MM.1S (cell line): Measurements from ENCODE around the gene UNC5C.

Experiments
- DNase-seq: peaks from one replicate; pipeline ENCODE4 v3.0.0-alpha.2; 2015
- H2AFZ ChIP-seq: fragments of 300-600 bp; sonication (generic); 2 replicates; pipeline ENCODE4 v1.6.0; 2016; ENCODE audit warnings: antibody characterized with exemption, low read length
- H3F3A ChIP-seq: fragments of 300-600 bp; sonication (generic); 2 replicates; pipeline ENCODE4 v1.6.1; 2016; ENCODE audit warnings: mild to moderate bottlenecking, antibody characterized with exemption, low read length, moderate library complexity, mixed read lengths; ENCODE audit not compliant: insufficient read depth
- H3K27ac ChIP-seq: fragments of 300-600 bp; sonication (generic); 2 replicates; pipeline ENCODE4 v1.5.1; 2016; ENCODE audit warnings: mild to moderate bottlenecking, low read length
- H3K27me3 ChIP-seq: fragments of 300-600 bp; sonication (generic); replicated peaks from 2 replicates; pipeline ENCODE4 v1.6.0; 2016; ENCODE audit warnings: low read length; ENCODE audit not compliant: insufficient read depth
- H3K36me3 ChIP-seq: fragments of 300-600 bp; sonication (generic); replicated peaks from 2 replicates; pipeline ENCODE4 v1.6.1; 2016; ENCODE audit warnings: mild to moderate bottlenecking, low read length, mixed read lengths; ENCODE audit not compliant: insufficient read depth
- H3K4me1 ChIP-seq: fragments of 300-600 bp; sonication (generic); 2 replicates; pipeline ENCODE4 v1.6.1; 2016; ENCODE audit warnings: low read length, mixed read lengths
- H3K4me2 ChIP-seq: fragments of 300-600 bp; sonication (generic); 2 replicates; pipeline ENCODE4 v1.6.0; 2016; ENCODE audit warnings: low read depth, low read length
- H3K4me3 ChIP-seq: fragments of 300-600 bp; sonication (generic); 2 replicates; pipeline ENCODE4 v1.5.1; 2016; ENCODE audit warnings: low read length, mixed read lengths
- H3K79me2 ChIP-seq: fragments of 300-600 bp; sonication (generic); 2 replicates; pipeline ENCODE4 v1.6.1; 2016; ENCODE audit warnings: mixed run types, low read length, mixed read lengths
- H3K9ac ChIP-seq: fragments of 300-600 bp; sonication (generic); 2 replicates; pipeline ENCODE4 v1.6.1; 2016; ENCODE audit warnings: low read length, mixed read lengths
- H3K9me2 ChIP-seq: fragments of 300-600 bp; sonication (generic); replicated peaks from 2 replicates; pipeline ENCODE4 v1.6.1; 2016; ENCODE audit warnings: mild to moderate bottlenecking, low read length, mixed read lengths; ENCODE audit not compliant: insufficient read depth
- H3K9me3 ChIP-seq: fragments of 300-600 bp; sonication (generic); replicated peaks from 2 replicates; pipeline ENCODE4 v1.6.1; 2016; ENCODE audit warnings: mild to moderate bottlenecking, low read length, mixed read lengths; ENCODE audit not compliant: insufficient read depth
- H4K20me1 ChIP-seq: fragments of 300-600 bp; sonication (generic); 2 replicates; pipeline ENCODE4 v1.6.1; 2016; ENCODE audit warnings: mild to moderate bottlenecking, low read length, moderate library complexity, mixed read lengths; ENCODE audit not compliant: insufficient read depth
- CTCF ChIP-seq: fragments of 300-600 bp; sonication (generic); IDR thresholded peaks from 2 replicates; pipeline ENCODE4 v1.5.1; 2016; ENCODE audit warnings: antibody characterized with exemption, low read length, mixed read lengths
- EZH2 ChIP-seq: fragments of 300-600 bp; sonication (generic); optimal IDR thresholded peaks from 2 replicates; pipeline ENCODE3; 2017; ENCODE audit warnings: low read depth, mild to moderate bottlenecking, antibody characterized with exemption, low read length, mixed read lengths
- EZH2phosphoT487 ChIP-seq: fragments of 300-600 bp; sonication (generic); IDR thresholded peaks from 2 replicates; pipeline ENCODE4 v1.6.1; 2018; ENCODE audit warnings: antibody characterized with exemption, low read length

The UNC5C gene

GRCh38 chr4:95288552-95288951 lies 260.2 kb downstream of the UNC5C start:
- H3F3A ChIP-seq, result no peaks in the 10 kb centered on the region
- no peaks in the 10 kb centered on the region for H4K20me1 ChIP-seq
- no peak overlapping the region for H3K4me3 ChIP-seq
- no peak overlapping the region for H3K9ac ChIP-seq
- no peak for TF ChIP-seq CTCF
- TF ChIP-seq EZH2phosphoT487, result no peak
- TF ChIP-seq EZH2, result no peak
- DNase-seq, result no peak
- H3K4me2 ChIP-seq, result no peak overlapping the region
- no peaks in the 10 kb centered on the region for H3K79me2 ChIP-seq
- no peaks in the 10 kb centered on the region for H3K9me3 ChIP-seq
- no peaks in the 10 kb centered on the region for H3K4me1 ChIP-seq
- no peaks in the 10 kb centered on the region for H3K9me2 ChIP-seq
- no peak overlapping the region for H3K27ac ChIP-seq
- H3K36me3 ChIP-seq, result no peaks in the 10 kb centered on the region
- H2AFZ ChIP-seq, result no peak overlapping the region
- no peaks in the 10 kb centered on the region for H3K27me3 ChIP-seq

GRCh38 chr4:95285797-95286196 lies 263.0 kb downstream of the UNC5C start:
- DNase-seq, result no peak
- no peak for TF ChIP-seq EZH2phosphoT487
- no peak for TF ChIP-seq EZH2
- no peak for TF ChIP-seq CTCF
- Histone ChIP-seq H3K27ac (no peak overlapping the region), H3K4me1 (no peaks in the 10 kb centered on the region), H3K4me3 (no peak overlapping the region), H3K36me3 (no peaks in the 10 kb centered on the region), H3K27me3 (no peaks in the 10 kb centered on the region), H3F3A (no peaks in the 10 kb centered on the region), H3K79me2 (no peaks in the 10 kb centered on the region), H3K9ac (no peak overlapping the region), H3K4me2 (no peak overlapping the region), H2AFZ (no peak overlapping the region), H3K9me2 (no peaks in the 10 kb centered on the region), H3K9me3 (no peaks in the 10 kb centered on the region), H4K20me1 (no peaks in the 10 kb centered on the region)

DNA sequence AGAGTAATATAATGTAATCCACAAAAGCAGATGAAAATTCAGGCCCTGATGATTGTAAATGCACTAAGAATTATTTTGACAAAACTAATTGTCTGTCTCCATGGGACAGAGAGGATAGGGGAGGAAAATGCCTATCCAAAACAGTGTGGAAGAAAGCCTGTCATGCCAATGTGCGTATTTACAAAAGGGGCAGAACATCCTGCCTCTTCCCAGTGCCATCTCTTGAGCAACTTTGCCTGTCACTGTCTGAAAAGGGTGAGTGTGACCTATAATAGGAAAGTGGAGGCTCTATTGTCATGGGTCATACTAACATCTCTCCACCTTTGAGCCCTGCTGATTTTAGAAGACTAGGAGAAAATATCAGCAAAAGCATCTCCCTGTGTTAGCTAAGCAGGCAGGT lies 264.1 kb downstream of the UNC5C start:
- Histone ChIP-seq H3K9me2 (no peaks in the 10 kb centered on the region), H4K20me1 (no peaks in the 10 kb centered on the region), H3K9me3 (no peaks in the 10 kb centered on the region), H2AFZ (no peak overlapping the region), H3K36me3 (no peaks in the 10 kb centered on the region), H3K79me2 (no peaks in the 10 kb centered on the region), H3F3A (no peaks in the 10 kb centered on the region), H3K9ac (no peak overlapping the region), H3K4me1 (no peaks in the 10 kb centered on the region), H3K27me3 (no peaks in the 10 kb centered on the region), H3K27ac (no peak overlapping the region), H3K4me3 (no peak overlapping the region), H3K4me2 (no peak overlapping the region)
- DNase-seq, result no peak
- no peak for TF ChIP-seq CTCF
- no peak for TF ChIP-seq EZH2
- no peak for TF ChIP-seq EZH2phosphoT487
